SK-N-SH (cell line): ENCODE data around the gene DNAJB8. TPM values are rescaled to one million over a fixed set of nuclear protein-coding genes. Genes with fewer than 3 reads are reported as not detected.

Experiments
- CTCF ChIA-PET: fragments of 300-600, 350-600 bp; formaldehyde crosslinking; extraction: SDS; loops from one replicate; lab custom pipeline; 2021; lab: Yijun Ruan, JAX
- POLR2A ChIA-PET: fragments of 350-600 bp; sonication (Branson Sonifier 250); formaldehyde crosslinking; extraction: SDS; loops from one replicate; lab custom pipeline; 2020; ENCODE audit warnings: antibody characterized with exemption, inconsistent platforms; lab: Yijun Ruan, JAX
- DNase-seq: peaks from one replicate; pipeline ENCODE4 v3.0.0; 2012
- H2AFZ ChIP-seq: fragments of 200-600 bp; sonication (generic); 2 replicates; pipeline ENCODE4 v1.8.1; 2016; ENCODE audit warnings: antibody characterized with exemption, mild to moderate bottlenecking, low read depth
- H3F3A ChIP-seq: fragments of 200-600 bp; sonication (generic); replicated peaks from 2 replicates; pipeline ENCODE3; 2016; ENCODE audit warnings: antibody characterized with exemption, mild to moderate bottlenecking; ENCODE audit not compliant: insufficient read depth
- H3K27ac ChIP-seq, 2 experiments: fragments of 200-500 bp in 1 of 2; fragments of 200-600 bp in 1 of 2; sonication (Bioruptor generic) in 1 of 2; sonication (generic), shearing (Covaris generic) in 1 of 2; 2 replicates each; pipeline versions ENCODE4 v1.5.1 to v1.6.1; 2014 to 2016; ENCODE audit warnings: low read depth in 2 of 2, inconsistent platforms in 1 of 2, low read length in 1 of 2, mild to moderate bottlenecking in 1 of 2, mixed read lengths in 1 of 2
- H3K27me3 ChIP-seq: fragments of 200-600 bp; sonication (generic), shearing (Covaris generic); 2 replicates; pipeline ENCODE4 v1.6.1; 2016; ENCODE audit warnings: mixed run types; ENCODE audit not compliant: insufficient read depth
- H3K36me3 ChIP-seq, 2 experiments: fragments of 200-500 bp in 1 of 2; fragments of 200-600 bp in 1 of 2; sonication (Bioruptor generic) in 1 of 2; sonication (generic) in 1 of 2; replicated peaks in 1 of 2; 2 replicates each; pipeline versions ENCODE3 to v1.5.1; 2014 to 2016; ENCODE audit warnings: low read length in 1 of 2, mild to moderate bottlenecking in 1 of 2; ENCODE audit not compliant: insufficient read depth in 2 of 2, control insufficient read depth in 1 of 2
- H3K4me1 ChIP-seq, 2 experiments: fragments of 200-500 bp in 1 of 2; fragments of 200-600 bp in 1 of 2; sonication (Bioruptor generic) in 1 of 2; sonication (generic), shearing (Covaris generic) in 1 of 2; 2 replicates each; pipeline versions ENCODE4 v1.5.1 to v1.6.1; 2014 to 2016; ENCODE audit warnings: low read depth in 1 of 2, low read length in 1 of 2, mixed run types in 1 of 2; ENCODE audit not compliant: insufficient read depth in 2 of 2, control insufficient read depth in 1 of 2
- H3K4me2 ChIP-seq: fragments of 200-600 bp; sonication (generic), shearing (Covaris generic); 2 replicates; pipeline ENCODE4 v1.6.1; 2017; ENCODE audit warnings: mixed run types
- H3K4me3 ChIP-seq, 2 experiments: fragments of 200-500 bp in 1 of 2; fragments of 200-600 bp in 1 of 2; sonication (Bioruptor generic) in 1 of 2; sonication (generic), shearing (Covaris generic) in 1 of 2; 2 replicates each; pipeline versions ENCODE4 v1.5.1 to v1.8.1; 2014 to 2016; ENCODE audit warnings: low read depth in 2 of 2, inconsistent platforms in 1 of 2, low read length in 1 of 2, mild to moderate bottlenecking in 1 of 2, mixed read lengths in 1 of 2, moderate library complexity in 1 of 2
- H3K79me2 ChIP-seq: fragments of 200-600 bp; sonication (generic); 2 replicates; pipeline ENCODE4 v1.8.1; 2017; ENCODE audit warnings: mild to moderate bottlenecking; ENCODE audit not compliant: insufficient read depth
- H3K9ac ChIP-seq: fragments of 200-600 bp; sonication (generic); 2 replicates; pipeline ENCODE4 v1.6.1; 2017; ENCODE audit warnings: mixed run types
- H3K9me2 ChIP-seq: fragments of 200-600 bp; sonication (generic); 2 replicates; pipeline ENCODE4 v1.6.1; 2017; ENCODE audit warnings: mixed run types
- H3K9me3 ChIP-seq: fragments of 200-600 bp; sonication (generic); 2 replicates; pipeline ENCODE4 v1.6.1; 2017; ENCODE audit warnings: mixed run types, mild to moderate bottlenecking, moderate library complexity
- H4K20me1 ChIP-seq: fragments of 200-600 bp; sonication (generic); 2 replicates; pipeline ENCODE4 v1.6.1; 2017; ENCODE audit warnings: mild to moderate bottlenecking, mixed run types; ENCODE audit not compliant: insufficient read depth
- CTCF ChIP-seq: fragments of 200-600 bp; sonication (generic); IDR thresholded peaks from 2 replicates; pipeline ENCODE4 v1.6.1; 2017; ENCODE audit warnings: antibody characterized with exemption, mild to moderate bottlenecking, moderate library complexity
- ELF1 ChIP-seq: IDR thresholded peaks from 2 replicates; pipeline ENCODE4 v1.4.0; 2012
- EP300 ChIP-seq, 2 experiments: IDR thresholded peaks; 2 replicates each; pipeline versions ENCODE4 v1.4.0 to v1.6.1; 2012; ENCODE audit warnings: borderline replicate concordance in 1 of 2, low read depth in 1 of 2, low read length in 1 of 2
- FOSL2 ChIP-seq: IDR thresholded peaks from 2 replicates; pipeline ENCODE4 v1.4.0; 2012; ENCODE audit warnings: low read depth, mild to moderate bottlenecking, moderate library complexity, borderline replicate concordance
- FOXJ3 ChIP-seq: sonication (generic); formaldehyde crosslinking; IDR thresholded peaks from 2 replicates; pipeline ENCODE4 v1.5.1; 2020; ENCODE audit warnings: mild to moderate bottlenecking, missing genetic modification reagents
- GATA2 ChIP-seq: sonication (generic); formaldehyde crosslinking; IDR thresholded peaks from 2 replicates; pipeline ENCODE4 v1.5.0; 2020; ENCODE audit warnings: mild to moderate bottlenecking, missing genetic modification reagents
- IRF3 ChIP-seq: fragments of 150-350 bp; IDR thresholded peaks from 2 replicates; pipeline ENCODE4 v1.6.1; 2016; ENCODE audit warnings: mild to moderate bottlenecking, low read depth, low read length
- MXI1 ChIP-seq: IDR thresholded peaks from 2 replicates; pipeline ENCODE4 v1.6.1; 2012; ENCODE audit warnings: mild to moderate bottlenecking, low read depth, low read length, improper control_type of control experiment
- NRF1 ChIP-seq: IDR thresholded peaks from 2 replicates; pipeline ENCODE4 v1.6.1; 2012; ENCODE audit warnings: low read depth, mild to moderate bottlenecking, low read length
- PBX3 ChIP-seq: IDR thresholded peaks from 2 replicates; pipeline ENCODE4; 2012
- POLR2AphosphoS5 ChIP-seq: IDR thresholded peaks from 2 replicates; pipeline ENCODE4 v1.6.1; 2012; ENCODE audit warnings: low read depth, low read length
- SMC3 ChIP-seq: IDR thresholded peaks from 2 replicates; pipeline ENCODE4 v1.6.1; 2012; ENCODE audit warnings: low read depth, low read length, improper control_type of control experiment
- TAF1 ChIP-seq: IDR thresholded peaks from 2 replicates; pipeline ENCODE4 v1.6.1; 2012; ENCODE audit warnings: low read depth, mild to moderate bottlenecking, low read length, moderate library complexity, borderline replicate concordance
- TEAD4 ChIP-seq: IDR thresholded peaks from 2 replicates; pipeline ENCODE4 v1.4.0; 2012; ENCODE audit warnings: mild to moderate bottlenecking, borderline replicate concordance; ENCODE audit not compliant: insufficient read depth
- USF1 ChIP-seq: IDR thresholded peaks from 2 replicates; pipeline ENCODE4 v1.4.0; 2012; ENCODE audit warnings: low read depth, borderline replicate concordance
- ZBTB33 ChIP-seq: IDR thresholded peaks from 2 replicates; pipeline ENCODE4 v1.4.0; 2012; ENCODE audit warnings: low read depth, borderline replicate concordance
- WGBS: methylation state at CpG from one replicate; pipeline ENCODE4 v1.1.6; 2017; ENCODE audit warnings: low lambda C conversion rate; 5-methylcytosine and 5-hydroxymethylcytosine counted together
- polyA plus RNA-seq, 3 experiments: library from polyadenylated mRNA; depleted of rRNA; stranded (reverse); fragments of >200 nt; gene quantifications; 2 replicates each; pipeline ENCODE4 v1.2.3, GENCODE V29; 2012

DNAJB8 gene
- polyA plus RNA-seq, 1 of the 3 experiments (the other 2 are of a cell fraction) = not detected

- Histone ChIP-seq H4K20me1 (no peaks in the 10 kb centered on the region), H3K4me3 (no peak overlapping the region), H3K9ac (no peak overlapping the region), H3K4me2 (no peak overlapping the region), H3F3A (peaks cover 7% of the 10 kb centered on the region), H3K27ac (peak overlapping the region in 1 of 2 experiments; percentile 40; a peak in 2 of 4 replicates), H3K9me2 (no peaks in the 10 kb centered on the region), H3K79me2 (no peaks in the 10 kb centered on the region; the same call in 1 of the 2 replicates), H3K9me3 (no peaks in the 10 kb centered on the region), H3K27me3 (peaks cover 2% of the 10 kb centered on the region), H3K36me3 (peaks cover 0 to 29% of the 10 kb centered on the region in 2 experiments), H3K4me1 (peaks cover 8 to 53% of the 10 kb centered on the region in 2 experiments; a peak in 3 of 4 replicates), H2AFZ (no peak overlapping the region)
- 70% methylated on average over 10 of the region's 11 CpGs for WGBS
- TF ChIP-seq EP300 (IDR thresholded peaks at IDR 0.05; ENCODE audit: borderline replicate concordance in 1 of 2, low read depth in 1 of 2, low read length in 1 of 2) (no peak), PBX3 (no peak), MXI1 (no peak), TEAD4 (no peak)
- DNase-seq = no peak
- ChIA-PET CTCF (interaction anchor here (3.2 to 13.1 kb wide), 2 partner anchors 11 to 53 kb away, joined by 14 to 177 read pairs; no protein-coding TSS in a partner anchor), POLR2A (interaction anchor here (1.0 to 3.8 kb wide), 2 partner anchors 11 to 63 kb away, joined by 3 to 17 read pairs; no protein-coding TSS in a partner anchor)
Observed at GRCh38 chr3:128478576-128479506, 12.2 kb upstream of the DNAJB8 start.

- WGBS = 50% methylated on average over 4 of the region's 5 CpGs
- Histone ChIP-seq H3K9me2 (no peaks in the 10 kb centered on the region), H2AFZ (no peak overlapping the region), H3K36me3 (peaks cover 0 to 20% of the 10 kb centered on the region in 2 experiments), H3K4me1 (peaks cover 0 to 55% of the 10 kb centered on the region in 2 experiments; a peak in 1 of 4 replicates), H4K20me1 (no peaks in the 10 kb centered on the region), H3K27me3 (peaks cover 7% of the 10 kb centered on the region), H3F3A (no peaks in the 10 kb centered on the region), H3K9ac (no peak overlapping the region), H3K4me3 (no peak overlapping the region), H3K79me2 (no peaks in the 10 kb centered on the region), H3K4me2 (no peak overlapping the region), H3K27ac (peak overlapping the region in 1 of 2 experiments; percentile 39; a peak in 2 of 4 replicates), H3K9me3 (no peaks in the 10 kb centered on the region)
- ChIA-PET POLR2A (interaction anchor here (0.9 to 4.0 kb wide), 18 partner anchors 8 to 73 kb away, joined by 3 to 26 read pairs (median 4); no protein-coding TSS in a partner anchor), CTCF (interaction anchor here (0.5 to 3.3 kb wide), 8 partner anchors 10 to 306 kb away, joined by 3 to 21 read pairs (median 3); no protein-coding TSS in a partner anchor)
- no peak for DNase-seq
- TF ChIP-seq POLR2AphosphoS5 (no peak), ZBTB33 (no peak), PBX3 (no peak), FOXJ3 (no peak), GATA2 (CRISPR knock-in tag) (no peak), NRF1 (no peak), TAF1 (no peak), USF1 (no peak), SMC3 (no peak), FOSL2 (no peak), ELF1 (no peak), IRF3 (no peak), CTCF (no peak)
Observed at GRCh38 chr3:128476659-128477058, 10.0 kb upstream of the DNAJB8 start.
